Natural killer cell (primary cell): ENCODE measurements around the gene RHOBTB1. TPM values are rescaled to one million over a fixed set of nuclear protein-coding genes. Genes with fewer than 3 reads are reported as not detected.
"Not testable (repeated sequence)": the region's sequence is repeated elsewhere in the genome, so short reads cannot be mapped to it uniquely, and the experiment has no call there.

ENCODE experiments used
- ATAC-seq, 3 donors: fragments of 150-1000 bp in 2 of 3; fragments of 200-7000 bp in 1 of 3; cut with Tn5 transposase; 1 replicate in 1 of 3; 2 replicates in 2 of 3; pipeline ENCODE4 v1.10.0; 2021; ENCODE audit warnings: mild to moderate bottlenecking in 2 of 3, moderate library complexity in 2 of 3
- DNase-seq, 2 donors: peaks; one replicate each; pipeline versions ENCODE4 v3.0.0 to v3.0.0-alpha.2; 2013 to 2021; ENCODE audit warnings: mixed read lengths in 1 of 2
- H3K27ac ChIP-seq: one replicate; pipeline ENCODE4 v1.5.1; 2013; ENCODE audit warnings: mild to moderate bottlenecking, low read length
- H3K27me3 ChIP-seq: one replicate; pipeline ENCODE4 v1.6.1; 2013; ENCODE audit warnings: low read length; ENCODE audit not compliant: control insufficient read depth, insufficient read depth
- H3K36me3 ChIP-seq: one replicate; pipeline ENCODE4 v1.6.1; 2013; ENCODE audit warnings: low read length; ENCODE audit not compliant: control insufficient read depth, insufficient read depth
- H3K4me1 ChIP-seq: one replicate; pipeline ENCODE4 v1.6.1; 2013; ENCODE audit warnings: low read length; ENCODE audit not compliant: control insufficient read depth, insufficient read depth
- H3K4me3 ChIP-seq: one replicate; pipeline ENCODE4 v1.5.1; 2013; ENCODE audit warnings: low read length
- H3K9me3 ChIP-seq: one replicate; pipeline ENCODE4 v1.6.1; 2013; ENCODE audit warnings: low read length; ENCODE audit not compliant: control insufficient read depth, insufficient read depth
- H3K27ac Mint-ChIP-seq, 2 donors: one replicate each; pipeline ENCODE4 v1.8.0; 2022; ENCODE audit warnings: mild to moderate bottlenecking in 2 of 2, mixed read lengths in 2 of 2, moderate library complexity in 1 of 2
- H3K27me3 Mint-ChIP-seq, 2 donors: one replicate each; pipeline ENCODE4 v1.8.0; 2022; ENCODE audit warnings: low read depth in 2 of 2, mixed read lengths in 2 of 2
- H3K36me3 Mint-ChIP-seq: one replicate; pipeline ENCODE4 v1.8.0; 2022; ENCODE audit warnings: mixed read lengths
- H3K4me1 Mint-ChIP-seq, 2 donors: one replicate each; pipeline ENCODE4 v1.8.0; 2022; ENCODE audit warnings: mixed read lengths in 2 of 2
- H3K4me3 Mint-ChIP-seq: one replicate; pipeline ENCODE4 v1.8.0; 2022; ENCODE audit warnings: mild to moderate bottlenecking, moderate library complexity, mixed read lengths
- H3K9me3 Mint-ChIP-seq, 2 donors: one replicate each; pipeline ENCODE4 v1.8.0; 2022; ENCODE audit warnings: mixed read lengths in 2 of 2
- CTCF ChIP-seq: fragments of 200-600 bp; IDR thresholded peaks from one replicate; pipeline ENCODE4 v1.8.0; 2022; ENCODE audit warnings: antibody characterized with exemption
- WGBS: methylation state at CpG from one replicate; pipeline ENCODE4 v1.1.7; 2013; ENCODE audit warnings: missing lambda C conversion rate; ENCODE audit not compliant: insufficient coverage; 5-methylcytosine and 5-hydroxymethylcytosine counted together
- intact Hi-C: fragments of 100-400 bp; cut with micrococcal nuclease; formaldehyde crosslinking; loops from one replicate; pipeline ENCODE4 v1.14.2; 2022
- total RNA-seq, 4 donors: library from RNA; stranded (reverse); fragments of 120-200 nt in 1 of 4; gene quantifications; one replicate each; pipeline versions ENCODE4 v1.2.3 to v1.2.4, GENCODE V29; 2013 to 2022

Gene RHOBTB1
- total RNA-seq, 3 donors from 2014 or later (not counting 1 experiment from before 2014, with no cell fraction given) = 0.97 to 1.9 (median 1.1) TPM

GRCh38 chr10:60907236-60907635 is 36.7 kb downstream of the RHOBTB1 start:
- no peak overlapping the region for H3K27ac ChIP-seq
- intact Hi-C loops = no loop called here
- H3K27me3 ChIP-seq = no peaks in the 10 kb centered on the region
- ATAC-seq = no peak
- H3K4me1 Mint-ChIP-seq = peaks cover 14% of the 10 kb centered on the region in 2 donors
- H3K9me3 Mint-ChIP-seq = no peaks in the 10 kb centered on the region
- H3K4me3 ChIP-seq = no peak overlapping the region
- no peaks in the 10 kb centered on the region for H3K36me3 ChIP-seq
- no peak overlapping the region for H3K27ac Mint-ChIP-seq
- H3K4me1 ChIP-seq = no peaks in the 10 kb centered on the region
- DNase-seq = no peak
- H3K27me3 Mint-ChIP-seq = peaks cover 0 to 3% of the 10 kb centered on the region in 2 donors
- no peak overlapping the region for H3K4me3 Mint-ChIP-seq
- TF ChIP-seq CTCF = no peak
- WGBS = 97% methylated on average over 2 of the region's 3 CpGs
- no peaks in the 10 kb centered on the region for H3K9me3 ChIP-seq
- H3K36me3 Mint-ChIP-seq = no peaks in the 10 kb centered on the region

- 87% methylated on average over 6 of the region's 6 CpGs for WGBS
- H3K27ac Mint-ChIP-seq, H3K27me3 Mint-ChIP-seq, H3K36me3 ChIP-seq, H3K36me3 Mint-ChIP-seq, H3K27ac ChIP-seq, H3K4me3 ChIP-seq, H3K4me3 Mint-ChIP-seq, H3K9me3 ChIP-seq, H3K9me3 Mint-ChIP-seq, ATAC-seq, H3K4me1 ChIP-seq, intact Hi-C loops, DNase-seq, H3K27me3 ChIP-seq: not testable (repeated sequence)
- H3K4me1 Mint-ChIP-seq = peaks cover 14% of the 10 kb centered on the region in 2 donors
Observed at GRCh38 chr10:60906825-60907224, 37.2 kb downstream of the RHOBTB1 start.

DNA sequence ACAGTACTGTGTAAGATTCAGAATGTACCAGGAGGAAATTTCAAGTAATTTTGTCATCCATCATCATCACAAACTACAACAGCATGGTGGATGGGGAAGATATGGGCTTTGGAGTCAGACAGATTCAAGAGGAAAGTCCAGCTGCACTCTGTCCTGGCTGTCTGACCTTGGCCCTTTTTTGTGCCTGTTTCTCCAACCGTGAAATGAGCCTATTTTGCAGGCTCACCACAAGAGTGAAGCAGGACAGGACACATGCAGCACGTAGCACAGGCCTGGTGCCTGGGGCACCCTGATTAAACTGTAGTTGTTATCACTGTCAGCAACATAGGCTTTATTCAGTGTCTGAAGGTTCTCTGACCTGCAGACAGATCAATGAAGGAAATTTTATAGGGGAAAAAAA is 37.6 kb downstream of the RHOBTB1 start:
- Histone ChIP-seq H3K27ac (no peak overlapping the region), H3K27me3 (no peaks in the 10 kb centered on the region), H3K36me3 (no peaks in the 10 kb centered on the region), H3K4me3 (no peak overlapping the region), H3K4me1 (no peaks in the 10 kb centered on the region), H3K9me3 (no peaks in the 10 kb centered on the region)
- intact Hi-C loops = no loop called here
- no peak for TF ChIP-seq CTCF
- H3K27me3 Mint-ChIP-seq = peaks cover 0 to 3% of the 10 kb centered on the region in 2 donors
- ATAC-seq (no peak), DNase-seq (no peak)
- no peak overlapping the region for H3K27ac Mint-ChIP-seq
- WGBS = 66% methylated on average over 2 of the region's 2 CpGs
- peaks cover 11 to 12% of the 10 kb centered on the region in 2 donors for H3K4me1 Mint-ChIP-seq
- H3K9me3 Mint-ChIP-seq = no peaks in the 10 kb centered on the region
- no peak overlapping the region for H3K4me3 Mint-ChIP-seq
- H3K36me3 Mint-ChIP-seq = no peaks in the 10 kb centered on the region

- no peak for DNase-seq
- H3K36me3 Mint-ChIP-seq = no peaks in the 10 kb centered on the region
- WGBS = 75% methylated on average over 3 of the region's 4 CpGs
- H3K9me3 Mint-ChIP-seq = no peaks in the 10 kb centered on the region
- TF ChIP-seq CTCF = no peak
- H3K9me3 ChIP-seq = no peaks in the 10 kb centered on the region
- H3K27ac Mint-ChIP-seq = no peak overlapping the region
- H3K27me3 ChIP-seq = no peaks in the 10 kb centered on the region
- no peaks in the 10 kb centered on the region for H3K36me3 ChIP-seq
- ATAC-seq = no peak
- H3K27ac ChIP-seq = no peak overlapping the region
- no peaks in the 10 kb centered on the region for H3K4me1 ChIP-seq
- no peak overlapping the region for H3K4me3 Mint-ChIP-seq
- no peaks in the 10 kb centered on the region for H3K27me3 Mint-ChIP-seq
- intact Hi-C loops = no loop called here
- no peak overlapping the region for H3K4me3 ChIP-seq
- peaks cover 3 to 4% of the 10 kb centered on the region in 2 donors for H3K4me1 Mint-ChIP-seq
Observed at GRCh38 chr10:60905580-60905979, 38.4 kb downstream of the RHOBTB1 start.
